ENCODE data around the gene NEK6. TPM values are rescaled to one million over a fixed set of nuclear protein-coding genes. Genes with fewer than 3 reads are reported as not detected.

NEK6 gene
- total RNA-seq, 1 donor from 2014 or later: 26.2 TPM

DNA sequence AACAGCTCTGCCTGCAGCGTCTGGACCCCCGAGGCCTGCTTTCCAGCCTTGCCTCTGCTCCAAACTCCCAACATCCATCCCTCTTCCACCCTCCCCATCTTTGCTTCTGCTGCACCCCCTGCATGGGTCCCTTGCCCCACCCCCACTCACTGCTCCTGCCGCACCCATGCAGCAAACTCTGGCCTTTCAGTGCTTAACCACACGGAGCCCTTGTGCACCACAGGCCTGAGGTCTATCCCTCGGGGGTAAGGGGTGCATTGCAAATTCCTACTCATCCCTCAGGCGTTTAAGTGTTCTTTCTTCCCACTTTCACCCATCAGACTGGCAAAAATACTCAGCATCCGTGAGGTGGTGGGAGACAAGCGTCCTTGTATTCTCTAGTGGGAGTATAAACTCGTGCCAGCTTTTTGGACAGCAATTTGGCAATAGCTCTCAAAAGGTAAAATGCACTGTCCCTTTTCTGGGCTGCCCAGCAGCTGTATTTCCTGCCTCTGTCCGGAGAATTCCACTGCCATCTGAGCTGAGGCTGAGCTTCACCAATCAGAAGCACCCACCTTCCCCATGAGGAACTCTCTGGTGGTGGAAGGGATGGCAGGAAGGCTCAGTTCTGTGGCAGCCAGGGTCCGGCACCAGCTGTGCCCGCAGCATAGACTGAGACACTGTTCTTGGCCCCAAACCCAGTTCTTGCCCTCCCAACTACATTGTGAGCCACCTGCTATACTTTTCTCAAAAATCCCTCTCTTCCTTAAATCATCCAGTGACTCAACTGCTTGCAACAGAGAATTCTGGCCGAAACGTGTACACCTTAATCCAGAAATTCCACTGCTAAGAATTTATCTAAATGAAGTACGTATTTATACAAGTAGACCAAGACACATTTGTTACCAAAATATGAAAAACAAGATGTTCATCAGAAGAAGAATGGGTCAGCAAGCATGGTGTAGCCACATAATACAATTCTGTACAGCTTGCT, 142.5 kb downstream of the NEK6 start:
- DNase-seq: no peak

Other genes starting within 250 kb of the NEK6 start
- gene LHX2, start 246.2 kb upstream of the NEK6 start, total RNA-seq: 189 TPM
- gene PSMB7, start 157.5 kb downstream of the NEK6 start, total RNA-seq: 145 TPM
- gene ADGRD2, start 192.5 kb downstream of the NEK6 start, total RNA-seq: not detected
- under 0.01 TPM for gene NR5A1, start 249.4 kb downstream of the NEK6 start, total RNA-seq